HG03060 (cell line): ENCODE data around the gene WDR1.

Experiments
- ATAC-seq: cut with Tn5 transposase; IDR thresholded peaks from one replicate; pipeline ENCODE4 v1.9.1; 2021; ENCODE audit warnings: low read depth, moderate number of reproducible peaks; ENCODE audit not compliant: unreplicated experiment

WDR1 gene

GRCh38 chr4:10101671-10102473 lies 14.7 kb downstream of the WDR1 start:
- no peak for ATAC-seq

GRCh38 chr4:10100734-10101216 lies 15.8 kb downstream of the WDR1 start:
- ATAC-seq: no peak

GRCh38 chr4:10099499-10100325 lies 16.9 kb downstream of the WDR1 start:
- no peak for ATAC-seq

- no peak for ATAC-seq
These were observed 17.8 kb downstream of the WDR1 start for GRCh38 chr4:10098780-10099160.

- no peak for ATAC-seq
These were observed 18.5 kb downstream of the WDR1 start for GRCh38 chr4:10097906-10098779.

- ATAC-seq: no peak
These were observed 19.6 kb downstream of the WDR1 start for GRCh38 chr4:10096978-10097335.

- ATAC-seq: peak; percentile 82
These were observed 20.2 kb downstream of the WDR1 start for GRCh38 chr4:10096201-10096977.

GRCh38 chr4:10095296-10095991 lies 21.2 kb downstream of the WDR1 start:
- peak; percentile 18 for ATAC-seq

- no peak for ATAC-seq
These were observed 21.8 kb downstream of the WDR1 start for GRCh38 chr4:10094841-10095240.

GRCh38 chr4:10093801-10094552 lies 22.6 kb downstream of the WDR1 start:
- ATAC-seq: no peak

GRCh38 chr4:10093271-10093621 lies 23.4 kb downstream of the WDR1 start:
- no peak for ATAC-seq

GRCh38 chr4:10092481-10093270 lies 23.9 kb downstream of the WDR1 start:
- no peak for ATAC-seq

- no peak for ATAC-seq
These were observed 24.9 kb downstream of the WDR1 start for GRCh38 chr4:10091531-10092181.

GRCh38 chr4:10090467-10091250 lies 25.9 kb downstream of the WDR1 start:
- ATAC-seq: no peak

- ATAC-seq: no peak
These were observed 27.3 kb downstream of the WDR1 start for GRCh38 chr4:10089346-10089745.

- no peak for ATAC-seq
These were observed 28.2 kb downstream of the WDR1 start for GRCh38 chr4:10088135-10089010.
